H1 (cell line): ENCODE data around the gene DPF3. TPM values are rescaled to one million over a fixed set of nuclear protein-coding genes. Genes with fewer than 3 reads are reported as not detected.

Experiments used
- CTCF ChIA-PET: fragments of 300-600 bp; sonication (Branson Sonifier 250); formaldehyde crosslinking; loops from one replicate; lab custom pipeline; 2021; ENCODE audit not compliant: partially characterized antibody; lab: Charles Lee
- POLR2A ChIA-PET: fragments of 300-600 bp; sonication (Branson Sonifier 250); formaldehyde crosslinking; loops from one replicate; lab custom pipeline; 2021; ENCODE audit warnings: inconsistent platforms; ENCODE audit not compliant: partially characterized antibody; lab: Charles Lee
- DNase-seq, 2 experiments: peaks; one replicate each; pipeline versions ENCODE4 v3.0.0 to v3.0.0-alpha.2; 2010 to 2022; ENCODE audit warnings: low spot score in 2 of 2, low read depth in 1 of 2, mixed read lengths in 1 of 2
- FAIRE-seq: peaks from 2 replicates; lab custom pipeline; 2011; peaks lifted over from hg19 to GRCh38; lab: Jason Lieb, UNC
- H2AFZ ChIP-seq: 2 replicates; pipeline ENCODE4 v1.8.1; 2012; ENCODE audit warnings: low read length, inconsistent platforms
- H2AK5ac ChIP-seq: 2 replicates; pipeline ENCODE4 v1.6.1; 2013; ENCODE audit warnings: low read depth, low read length
- H2BK120ac ChIP-seq: replicated peaks from 2 replicates; pipeline ENCODE3; 2013; ENCODE audit warnings: low read depth, low read length, inconsistent platforms
- H2BK12ac ChIP-seq: 2 replicates; pipeline ENCODE4 v1.6.1; 2013; ENCODE audit warnings: low read depth, low read length
- H2BK15ac ChIP-seq: 2 replicates; pipeline ENCODE4 v1.6.1; 2013; ENCODE audit warnings: low read length
- H2BK20ac ChIP-seq: 2 replicates; pipeline ENCODE4 v1.6.1; 2013; ENCODE audit warnings: low read length
- H2BK5ac ChIP-seq: 2 replicates; pipeline ENCODE4 v1.6.1; 2013; ENCODE audit warnings: low read depth, low read length
- H3K14ac ChIP-seq: 2 replicates; pipeline ENCODE4 v1.6.1; 2013; ENCODE audit warnings: inconsistent platforms; ENCODE audit not compliant: insufficient read length
- H3K18ac ChIP-seq: 2 replicates; pipeline ENCODE4 v1.6.1; 2013; ENCODE audit warnings: low read length; ENCODE audit errors: extremely low read depth
- H3K23ac ChIP-seq: 2 replicates; pipeline ENCODE4 v1.6.1; 2013; ENCODE audit warnings: inconsistent platforms; ENCODE audit not compliant: insufficient read length
- H3K23me2 ChIP-seq: 2 replicates; pipeline ENCODE4 v1.6.1; 2013; ENCODE audit warnings: low read depth, low read length
- H3K27ac ChIP-seq: 2 replicates; pipeline ENCODE4 v1.6.1; 2011; ENCODE audit warnings: low read depth, low read length, inconsistent platforms
- H3K27me3 ChIP-seq, 4 experiments: replicated peaks in 1 of 4; 1 replicate in 1 of 4; 2 replicates in 3 of 4; pipeline versions ENCODE4 v1.6.1 to v1.8.1; 2011 to 2013; ENCODE audit warnings: low read length in 3 of 4, mild to moderate bottlenecking in 3 of 4, inconsistent platforms in 2 of 4, mixed read lengths in 2 of 4, moderate library complexity in 1 of 4; ENCODE audit not compliant: control insufficient read depth in 3 of 4, insufficient read depth in 3 of 4; ENCODE audit errors: extremely low read depth in 1 of 4
- H3K36me3 ChIP-seq, 4 experiments: 2 replicates each; pipeline versions ENCODE4 v1.6.1 to v1.8.1; 2011 to 2013; ENCODE audit warnings: mild to moderate bottlenecking in 4 of 4, low read length in 3 of 4, moderate library complexity in 2 of 4, control low read depth in 1 of 4, inconsistent platforms in 1 of 4; ENCODE audit not compliant: insufficient read depth in 4 of 4, control insufficient read depth in 2 of 4
- H3K4ac ChIP-seq: replicated peaks from 2 replicates; pipeline ENCODE3; 2013; ENCODE audit warnings: low read length, low read depth, mixed read lengths, inconsistent platforms; ENCODE audit not compliant: insufficient read length
- H3K4me1 ChIP-seq, 4 experiments: replicated peaks in 1 of 4; 1 replicate in 1 of 4; 2 replicates in 3 of 4; pipeline versions ENCODE4 v1.6.1 to v1.8.1; 2011 to 2013; ENCODE audit warnings: low read length in 3 of 4, inconsistent platforms in 2 of 4, mixed read lengths in 1 of 4; ENCODE audit not compliant: insufficient read depth in 4 of 4, control insufficient read depth in 3 of 4
- H3K4me2 ChIP-seq, 2 experiments: 2 replicates each; pipeline versions ENCODE4 v1.6.1 to v1.8.1; 2011 to 2013; ENCODE audit warnings: low read depth in 2 of 2, low read length in 2 of 2, control low read depth in 1 of 2, inconsistent platforms in 1 of 2, mild to moderate bottlenecking in 1 of 2; ENCODE audit not compliant: insufficient read depth in 1 of 2
- H3K4me3 ChIP-seq, 4 experiments: fragments of 200-600, 300-600 bp in 1 of 4; sonication (generic), shearing (Covaris generic), sonication (Bioruptor Twin) in 1 of 4; 2 replicates each; pipeline versions ENCODE4 v1.5.1 to v1.8.1; 2011 to 2016; ENCODE audit warnings: low read length in 4 of 4, low read depth in 3 of 4, control low read depth in 2 of 4, inconsistent platforms in 2 of 4, mild to moderate bottlenecking in 2 of 4, mixed read lengths in 1 of 4, moderate library complexity in 1 of 4; ENCODE audit not compliant: insufficient read depth in 2 of 4; ENCODE audit errors: extremely low read depth in 1 of 4
- H3K56ac ChIP-seq: replicated peaks from 2 replicates; pipeline ENCODE3; 2013; ENCODE audit warnings: low read depth, mild to moderate bottlenecking, mixed read lengths, low read length, inconsistent platforms; ENCODE audit not compliant: insufficient read length
- H3K79me1 ChIP-seq: 2 replicates; pipeline ENCODE4 v1.6.1; 2013; ENCODE audit warnings: low read depth, low read length, control low read depth
- H3K79me2 ChIP-seq, 2 experiments: 2 replicates each; pipeline versions ENCODE4 v1.6.1 to v1.8.1; 2012 to 2013; ENCODE audit warnings: low read length in 2 of 2, mild to moderate bottlenecking in 2 of 2, inconsistent platforms in 1 of 2; ENCODE audit not compliant: insufficient read depth in 2 of 2, control insufficient read depth in 1 of 2
- H3K9ac ChIP-seq, 4 experiments: replicated peaks in 1 of 4; 1 replicate in 1 of 4; 2 replicates in 3 of 4; pipeline versions ENCODE4 v1.6.1 to v1.8.1; 2011 to 2013; ENCODE audit warnings: low read depth in 3 of 4, low read length in 3 of 4, control low read depth in 2 of 4, mild to moderate bottlenecking in 2 of 4, moderate library complexity in 2 of 4, inconsistent platforms in 1 of 4; ENCODE audit errors: extremely low read depth in 1 of 4
- H3K9me3 ChIP-seq, 2 experiments: 2 replicates each; pipeline versions ENCODE4 v1.6.1 to v1.8.1; 2012 to 2013; ENCODE audit warnings: mild to moderate bottlenecking in 2 of 2, moderate library complexity in 2 of 2, control low read depth in 1 of 2, inconsistent platforms in 1 of 2, low read depth in 1 of 2, low read length in 1 of 2, mixed read lengths in 1 of 2; ENCODE audit not compliant: insufficient read depth in 2 of 2
- H4K20me1 ChIP-seq, 2 experiments: replicated peaks in 1 of 2; 2 replicates each; pipeline versions ENCODE3 to v1.8.1; 2011 to 2013; ENCODE audit warnings: inconsistent platforms in 2 of 2, low read length in 2 of 2, mild to moderate bottlenecking in 1 of 2; ENCODE audit not compliant: insufficient read depth in 2 of 2, control insufficient read depth in 1 of 2
- H4K5ac ChIP-seq: 2 replicates; pipeline ENCODE4 v1.6.1; 2013; ENCODE audit warnings: low read length, low read depth, mixed read lengths, inconsistent platforms; ENCODE audit not compliant: insufficient read length
- H4K8ac ChIP-seq: 2 replicates; pipeline ENCODE4 v1.8.0; 2013; ENCODE audit warnings: mild to moderate bottlenecking, moderate library complexity, low read length, inconsistent platforms; ENCODE audit not compliant: insufficient read depth; ENCODE audit errors: extremely low read depth
- H4K91ac ChIP-seq: replicated peaks from 2 replicates; pipeline ENCODE3; 2013; ENCODE audit warnings: low read length, mixed read lengths, inconsistent platforms; ENCODE audit not compliant: insufficient read length
- CBX5 ChIP-seq: fragments of 300-800, 300-1000 bp; sonication (generic); IDR thresholded peaks from 2 replicates; pipeline ENCODE4 v1.7.1; 2016; ENCODE audit warnings: antibody characterized with exemption, low read length, low read depth
- CTBP2 ChIP-seq: IDR thresholded peaks from 2 replicates; pipeline ENCODE4 v1.7.0; 2011; ENCODE audit warnings: borderline replicate concordance, mild to moderate bottlenecking, moderate library complexity, mixed read lengths, low read length; ENCODE audit not compliant: insufficient read depth, insufficient read length
- EZH2 ChIP-seq: fragments of 200-600 bp; sonication (generic); IDR thresholded peaks from 2 replicates; pipeline ENCODE4 v1.7.1; 2012; ENCODE audit warnings: low read depth, mild to moderate bottlenecking, moderate library complexity, low read length, inconsistent platforms; ENCODE audit not compliant: severe bottlenecking
- GTF2F1 ChIP-seq: IDR thresholded peaks from 2 replicates; pipeline ENCODE4 v1.6.1; 2012; ENCODE audit warnings: low read depth, low read length, improper control_type of control experiment, borderline replicate concordance
- MAFK ChIP-seq: IDR thresholded peaks from 2 replicates; pipeline ENCODE4 v1.6.1; 2012; ENCODE audit warnings: low read depth, mild to moderate bottlenecking, improper control_type of control experiment, low read length
- POLR2A ChIP-seq, 2 experiments: IDR thresholded peaks; 1 replicate in 1 of 2; 2 replicates in 1 of 2; pipeline ENCODE4 v1.6.1; 2011; ENCODE audit warnings: low read depth in 2 of 2, low read length in 2 of 2, mild to moderate bottlenecking in 2 of 2; ENCODE audit errors: control extremely low read depth in 1 of 2
- POU5F1 ChIP-seq: IDR thresholded peaks from 2 replicates; pipeline ENCODE4 v1.6.1; 2011; ENCODE audit warnings: low read depth, mild to moderate bottlenecking, low read length, moderate library complexity
- SIRT6 ChIP-seq: IDR thresholded peaks from one replicate; pipeline ENCODE4 v1.7.1; 2012; ENCODE audit warnings: low read length, inconsistent platforms
- SIX5 ChIP-seq: IDR thresholded peaks from 2 replicates; pipeline ENCODE4 v1.6.1; 2011; ENCODE audit warnings: mild to moderate bottlenecking, low read depth, low read length
- SUZ12 ChIP-seq: fragments of 200-600 bp; sonication (generic); IDR thresholded peaks from 2 replicates; pipeline ENCODE4 v1.6.1; 2012; ENCODE audit warnings: mild to moderate bottlenecking, inconsistent platforms, low read length, moderate library complexity, mixed read lengths
- TAF7 ChIP-seq: optimal IDR thresholded peaks from 2 replicates; pipeline ENCODE3; 2011; ENCODE audit warnings: low read depth, mild to moderate bottlenecking, inconsistent platforms, low read length, moderate library complexity, borderline replicate concordance
- TCF12 ChIP-seq: IDR thresholded peaks from 2 replicates; pipeline ENCODE4 v1.6.1; 2011; ENCODE audit warnings: low read depth, mild to moderate bottlenecking, low read length
- WGBS, 2 experiments: shearing (Covaris generic) in 1 of 2; methylation state at CpG; one replicate each; pipeline versions ENCODE4 v1.1.6 to v1.1.7; 2013 to 2015; ENCODE audit warnings: low lambda C conversion rate in 2 of 2, mixed read lengths in 2 of 2, inconsistent platforms in 1 of 2, low coverage in 1 of 2, missing lambda C conversion rate in 1 of 2; ENCODE audit not compliant: insufficient replicate concordance in 2 of 2, insufficient coverage in 1 of 2, insufficient read length in 1 of 2; ENCODE audit errors: extremely low coverage in 1 of 2, missing lambda C conversion rate in 1 of 2; 5-methylcytosine and 5-hydroxymethylcytosine counted together
- polyA plus RNA-seq, 7 experiments: library from polyadenylated mRNA; depleted of rRNA in 3 of 7; stranded (reverse) in 5 of 7; unstranded in 2 of 7; fragments of >200 nt in 5 of 7; fragments of 200-250 nt in 2 of 7; gene quantifications; 1 replicate in 5 of 7; 2 replicates in 1 of 7; 4 replicates in 1 of 7; pipeline versions ENCODE4 v1.2.1 to v1.2.3, GENCODE V29; 2011 to 2013; ENCODE audit warnings: missing spikeins in 2 of 7, mixed read lengths in 2 of 7
- total RNA-seq: library from RNA; stranded (reverse); fragmentation: NEBNext Ultra II Directional; extraction: Animal tissue kit (Norgen Biotek cat#: 25700); gene quantifications from 2 replicates; pipeline ENCODE4 v1.2.1, GENCODE V29; 2021
- TF ChIP-seq, protein P1 (sequence below): IDR thresholded peaks from 2 replicates; pipeline ENCODE4 v1.6.1; 2011; ENCODE audit warnings: low read length, improper control_type of control experiment

Gene DPF3
- total and polyA plus RNA-seq, 2 of the 8 experiments (the other 6 are each of a cell fraction or from before 2014, with no cell fraction given): 0.19 TPM; not detected in 1

DNA sequence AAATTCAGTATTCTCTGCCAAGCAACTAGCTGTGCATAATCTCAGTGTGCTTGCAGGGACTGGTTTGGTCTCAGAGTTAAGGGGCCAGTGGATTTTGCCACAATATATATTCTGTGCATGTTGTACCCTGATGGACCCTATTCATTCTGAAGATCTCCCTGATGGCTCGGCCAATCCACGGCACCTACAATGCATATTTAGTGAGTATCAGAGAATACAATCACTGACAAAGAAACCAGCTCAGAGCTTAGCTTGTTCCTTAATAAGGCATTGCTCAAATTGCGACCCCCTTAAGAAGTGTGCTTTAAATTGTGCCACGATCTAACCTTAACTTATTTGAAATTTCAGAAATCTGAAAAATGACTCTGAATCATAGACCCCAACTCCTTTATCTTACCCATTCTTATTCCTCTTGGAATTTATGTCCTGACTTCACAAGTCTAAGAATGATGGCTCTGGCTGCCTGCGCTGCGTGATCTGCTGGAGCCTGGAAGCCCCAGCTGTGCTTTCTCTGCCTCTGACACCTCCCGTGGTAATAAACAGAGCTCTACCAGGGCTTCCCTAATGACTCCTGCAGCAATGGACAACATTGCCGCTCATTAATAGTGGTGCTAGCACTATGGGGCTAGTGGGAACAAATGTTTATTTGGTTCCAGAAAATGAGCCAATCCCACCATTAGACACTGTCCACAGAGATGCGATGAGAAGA is 23.3 kb upstream of the DPF3 start:
- Histone ChIP-seq H2BK12ac (no peak overlapping the region), H3K9ac (no peak overlapping the region), H3K4ac (no peak overlapping the region), H2AFZ (no peak overlapping the region), H3K4me3 (no peak overlapping the region), H3K9me3 (no peaks in the 10 kb centered on the region), H3K27ac (no peak overlapping the region), H3K23me2 (no peaks in the 10 kb centered on the region), H2BK20ac (no peak overlapping the region), H2BK120ac (no peak overlapping the region), H3K14ac (no peak overlapping the region), H4K8ac (no peak overlapping the region), H3K27me3 (no peaks in the 10 kb centered on the region), H3K36me3 (no peaks in the 10 kb centered on the region), H3K23ac (no peak overlapping the region), H4K5ac (no peak overlapping the region), H2BK5ac (no peak overlapping the region), H3K79me1 (no peaks in the 10 kb centered on the region), H3K56ac (no peak overlapping the region), H2AK5ac (no peak overlapping the region), H2BK15ac (no peak overlapping the region), H3K79me2 (no peaks in the 10 kb centered on the region), H4K20me1 (no peaks in the 10 kb centered on the region), H3K4me1 (no peaks in the 10 kb centered on the region), H3K18ac (no peak overlapping the region), H4K91ac (no peak overlapping the region), H3K4me2 (no peak overlapping the region)
- WGBS, 2 experiments: 86% methylated on average over 9 of the region's 9 CpGs; no CpG with 5 or more reads in 1 of the 2 experiments
- DNase-seq: no peak
- POLR2A ChIA-PET: no interaction called here
- CTCF ChIA-PET: interaction anchor here (1.0 to 2.7 kb wide), 4 partner anchors 13 to 403 kb away, joined by 3 to 13 read pairs (median 8); no protein-coding TSS in a partner anchor
- FAIRE-seq: no peak
- no peak for TF ChIP-seq CTBP2
- no peak for TF ChIP-seq POU5F1
- TF ChIP-seq POLR2A (IDR thresholded peaks at IDR 0.05; ENCODE audit: control extremely low read depth in 1 of 2, low read depth in 2 of 2, low read length in 2 of 2): no peak
- TF ChIP-seq GTF2F1: no peak
- TF ChIP-seq TAF7: no peak
- no peak for TF ChIP-seq TCF12
- TF ChIP-seq, protein P1, sequence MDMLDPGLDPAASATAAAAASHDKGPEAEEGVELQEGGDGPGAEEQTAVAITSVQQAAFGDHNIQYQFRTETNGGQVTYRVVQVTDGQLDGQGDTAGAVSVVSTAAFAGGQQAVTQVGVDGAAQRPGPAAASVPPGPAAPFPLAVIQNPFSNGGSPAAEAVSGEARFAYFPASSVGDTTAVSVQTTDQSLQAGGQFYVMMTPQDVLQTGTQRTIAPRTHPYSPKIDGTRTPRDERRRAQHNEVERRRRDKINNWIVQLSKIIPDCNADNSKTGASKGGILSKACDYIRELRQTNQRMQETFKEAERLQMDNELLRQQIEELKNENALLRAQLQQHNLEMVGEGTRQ: no peak
- TF ChIP-seq MAFK: no peak
- TF ChIP-seq CBX5: no peak
- TF ChIP-seq SIX5: no peak
- TF ChIP-seq SUZ12: no peak
- no peak for TF ChIP-seq SIRT6
- TF ChIP-seq EZH2: no peak
